ENCODE measurements around the gene GABRR1. TPM values are rescaled to one million over a fixed set of nuclear protein-coding genes. Genes with fewer than 3 reads are reported as not detected.

Gene GABRR1
- total and polyA plus RNA-seq, 8 donors: 0.15 to 0.45 TPM; not detected in 6

DNA sequence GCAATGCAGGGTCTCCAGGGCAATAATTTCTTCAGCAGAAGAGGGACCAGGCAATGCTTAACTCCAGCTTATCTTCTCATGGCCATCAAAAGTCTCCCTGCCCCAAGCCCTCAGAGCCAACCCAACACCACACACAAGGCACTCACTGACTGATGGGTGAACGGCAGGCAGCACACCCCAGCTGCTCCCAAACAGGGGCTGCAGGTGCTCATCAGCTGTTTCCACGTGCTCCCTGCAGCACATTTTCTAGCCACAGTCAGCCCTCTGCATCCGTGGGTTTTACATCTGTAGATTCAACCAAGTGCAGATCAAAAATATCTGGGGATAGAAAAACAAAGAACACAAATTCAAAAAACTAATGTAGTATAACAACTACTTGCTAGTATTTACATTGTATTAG is 4.0 kb upstream of the GABRR1 start:
- Histone ChIP-seq H3K36me3 (no peaks in the 10 kb centered on the region), H3K27me3 (no peaks in the 10 kb centered on the region), H3K4me1 (no peaks in the 10 kb centered on the region), H3K4me3 (no peak overlapping the region), H3K27ac (no peak overlapping the region), H3K9me3 (no peaks in the 10 kb centered on the region)
- no peak for DNase-seq
- 59 to 73% (median 68%) methylated on average over 3 of the region's 3 CpGs for WGBS, 5 donors
- intact Hi-C loops (cut with DNase I; ENCODE audit: low total_unique reads): no loop called here
- TF ChIP-seq POLR2AphosphoS5 (IDR thresholded peaks at IDR 0.05) (no peak), EP300 (IDR thresholded peaks at IDR 0.05) (no peak), POLR2A (IDR thresholded peaks at IDR 0.05) (no peak)
- TF ChIP-seq, protein P1, sequence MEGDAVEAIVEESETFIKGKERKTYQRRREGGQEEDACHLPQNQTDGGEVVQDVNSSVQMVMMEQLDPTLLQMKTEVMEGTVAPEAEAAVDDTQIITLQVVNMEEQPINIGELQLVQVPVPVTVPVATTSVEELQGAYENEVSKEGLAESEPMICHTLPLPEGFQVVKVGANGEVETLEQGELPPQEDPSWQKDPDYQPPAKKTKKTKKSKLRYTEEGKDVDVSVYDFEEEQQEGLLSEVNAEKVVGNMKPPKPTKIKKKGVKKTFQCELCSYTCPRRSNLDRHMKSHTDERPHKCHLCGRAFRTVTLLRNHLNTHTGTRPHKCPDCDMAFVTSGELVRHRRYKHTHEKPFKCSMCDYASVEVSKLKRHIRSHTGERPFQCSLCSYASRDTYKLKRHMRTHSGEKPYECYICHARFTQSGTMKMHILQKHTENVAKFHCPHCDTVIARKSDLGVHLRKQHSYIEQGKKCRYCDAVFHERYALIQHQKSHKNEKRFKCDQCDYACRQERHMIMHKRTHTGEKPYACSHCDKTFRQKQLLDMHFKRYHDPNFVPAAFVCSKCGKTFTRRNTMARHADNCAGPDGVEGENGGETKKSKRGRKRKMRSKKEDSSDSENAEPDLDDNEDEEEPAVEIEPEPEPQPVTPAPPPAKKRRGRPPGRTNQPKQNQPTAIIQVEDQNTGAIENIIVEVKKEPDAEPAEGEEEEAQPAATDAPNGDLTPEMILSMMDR (IDR thresholded peaks at IDR 0.05): no peak

DNA sequence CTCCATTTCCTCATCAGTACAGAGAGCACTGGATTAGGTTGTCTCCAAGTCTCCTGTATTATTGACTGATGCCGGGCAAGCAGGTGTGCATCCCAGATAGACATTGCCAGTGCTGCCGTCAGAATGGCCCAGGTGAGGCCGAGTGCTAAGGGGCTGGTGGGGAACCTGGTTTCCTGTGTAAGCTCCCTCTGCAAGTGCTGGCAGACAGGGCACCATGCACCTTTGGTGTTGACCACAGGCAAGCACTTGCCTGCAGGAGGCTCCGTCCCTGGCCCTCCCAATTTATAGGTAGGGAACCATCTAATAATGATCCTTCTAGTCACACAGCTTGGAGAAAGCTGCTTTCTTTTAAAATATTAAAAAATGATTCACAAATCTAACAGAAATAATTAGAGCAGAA is 747 bp downstream of the GABRR1 start:
- H3K27me3 ChIP-seq: no peaks in the 10 kb centered on the region
- H3K4me3 ChIP-seq: no peak overlapping the region
- DNase-seq: no peak
- no peak overlapping the region for H3K27ac ChIP-seq
- no peak for TF ChIP-seq POLR2A (IDR thresholded peaks at IDR 0.05)
- TF ChIP-seq EP300 (IDR thresholded peaks at IDR 0.05): no peak
- intact Hi-C loops (cut with DNase I; ENCODE audit: low total_unique reads): no loop called here
- no peaks in the 10 kb centered on the region for H3K9me3 ChIP-seq
- no peaks in the 10 kb centered on the region for H3K4me1 ChIP-seq
- no peaks in the 10 kb centered on the region for H3K36me3 ChIP-seq
- WGBS, 5 donors: 70 to 85% (median 71%) methylated on average over 4 of the region's 4 CpGs

DNA sequence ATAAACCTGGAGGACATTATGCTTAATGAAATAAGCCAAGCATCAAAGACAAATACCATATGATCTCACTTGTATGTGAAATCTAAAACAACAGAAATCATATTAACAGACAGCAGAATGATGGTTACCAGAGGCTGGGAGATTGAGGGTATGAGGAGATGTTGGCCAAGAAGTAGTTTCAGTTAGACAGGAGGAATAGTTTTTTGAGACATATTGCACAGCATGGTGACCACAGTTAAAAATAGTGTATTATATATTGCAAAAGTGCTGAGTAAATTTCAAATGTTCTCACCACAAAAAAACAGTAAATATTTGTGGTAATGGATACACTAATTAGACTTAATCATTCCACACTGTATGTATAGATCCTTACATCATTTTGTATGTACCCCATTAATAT is 1.8 kb downstream of the GABRR1 start:
- intact Hi-C loops (cut with DNase I; ENCODE audit: low total_unique reads): no loop called here
- Histone ChIP-seq H3K27ac (no peak overlapping the region), H3K4me3 (no peak overlapping the region), H3K27me3 (no peaks in the 10 kb centered on the region), H3K4me1 (no peaks in the 10 kb centered on the region), H3K36me3 (no peaks in the 10 kb centered on the region), H3K9me3 (no peaks in the 10 kb centered on the region)
- TF ChIP-seq EP300 (IDR thresholded peaks at IDR 0.05) (no peak), POLR2A (IDR thresholded peaks at IDR 0.05) (no peak), POLR2AphosphoS5 (IDR thresholded peaks at IDR 0.05) (no peak)
- TF ChIP-seq, protein P1 (IDR thresholded peaks at IDR 0.05): no peak
- DNase-seq: no peak

DNA sequence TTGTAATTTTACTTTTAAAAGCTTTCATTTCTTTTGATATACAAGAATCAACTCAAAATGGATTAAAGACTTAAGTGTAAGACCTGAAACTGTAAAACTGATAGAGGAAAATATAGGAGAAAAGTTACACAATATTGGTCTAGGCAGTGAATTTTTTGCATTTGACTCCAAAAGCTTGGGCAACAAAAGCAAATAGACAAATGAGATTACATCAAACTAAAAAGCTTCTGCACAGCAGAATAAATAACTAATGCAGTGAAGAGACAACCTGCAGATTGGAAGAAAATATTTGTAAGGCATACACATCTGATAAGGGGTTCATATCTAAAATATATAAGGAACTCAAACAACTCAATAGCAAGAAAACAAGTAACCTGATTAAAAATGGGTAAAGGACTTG is 3.0 kb downstream of the GABRR1 start:
- Histone ChIP-seq H3K4me3 (no peak overlapping the region), H3K27me3 (no peaks in the 10 kb centered on the region), H3K4me1 (no peaks in the 10 kb centered on the region), H3K36me3 (no peaks in the 10 kb centered on the region), H3K27ac (no peak overlapping the region), H3K9me3 (no peaks in the 10 kb centered on the region)
- DNase-seq: no peak
- intact Hi-C loops (cut with DNase I; ENCODE audit: low total_unique reads): no loop called here
- no peak for TF ChIP-seq POLR2A (IDR thresholded peaks at IDR 0.05)

DNA sequence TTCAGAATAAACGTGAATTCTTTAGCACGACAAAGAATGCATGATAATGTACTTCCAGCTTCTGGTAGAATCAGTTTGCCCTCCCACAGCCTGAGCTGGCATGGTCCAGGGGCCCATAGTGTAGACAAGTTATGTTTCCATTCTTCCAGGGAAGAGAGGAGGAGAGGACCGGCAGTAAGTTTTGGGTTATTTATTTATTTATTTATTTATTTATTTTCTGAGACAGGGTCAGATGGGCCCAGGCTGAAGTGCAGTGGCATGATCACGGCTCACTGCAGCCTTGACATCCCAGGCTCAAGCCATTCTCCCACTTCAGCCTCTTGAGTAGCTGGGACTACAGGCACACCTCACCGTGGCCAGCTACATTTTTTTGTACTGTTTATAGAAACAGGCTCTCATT is 4.7 kb downstream of the GABRR1 start:
- 48 to 66% (median 54%) methylated on average over 5 of the region's 5 CpGs for WGBS, 5 donors
- H3K27me3 ChIP-seq: no peaks in the 10 kb centered on the region
- H3K4me3 ChIP-seq: no peak overlapping the region
- intact Hi-C loops (cut with DNase I; ENCODE audit: low total_unique reads): no loop called here
- no peaks in the 10 kb centered on the region for H3K4me1 ChIP-seq
- H3K9me3 ChIP-seq: no peaks in the 10 kb centered on the region
- H3K27ac ChIP-seq: no peak overlapping the region
- no peaks in the 10 kb centered on the region for H3K36me3 ChIP-seq
- DNase-seq: no peak
- TF ChIP-seq, protein P1 (IDR thresholded peaks at IDR 0.05): no peak
- TF ChIP-seq EP300 (IDR thresholded peaks at IDR 0.05) (no peak), POLR2AphosphoS5 (IDR thresholded peaks at IDR 0.05) (no peak), POLR2A (IDR thresholded peaks at IDR 0.05) (no peak)

DNA sequence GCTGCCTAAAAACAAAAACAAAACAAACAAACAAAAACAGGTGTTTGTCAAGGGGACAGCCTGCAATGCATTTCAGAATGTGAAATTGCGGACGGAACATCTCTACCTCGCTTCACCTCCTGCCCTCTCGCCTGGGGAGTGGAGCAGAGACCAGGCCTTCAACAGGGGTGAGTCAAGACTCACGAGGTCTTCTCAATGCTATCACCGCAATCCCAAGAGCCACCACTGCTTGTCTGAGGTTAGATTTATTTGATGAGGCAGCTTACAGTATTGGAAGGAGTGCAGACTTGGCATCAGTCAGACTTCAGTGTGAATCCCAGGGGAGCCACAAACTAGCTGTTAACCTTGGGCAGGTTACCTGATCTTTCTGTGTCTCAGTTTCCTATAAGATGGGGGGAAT is 7.7 kb downstream of the GABRR1 start:
- Histone ChIP-seq H3K9me3 (no peaks in the 10 kb centered on the region), H3K4me3 (no peak overlapping the region), H3K4me1 (no peaks in the 10 kb centered on the region), H3K27ac (no peak overlapping the region), H3K36me3 (no peaks in the 10 kb centered on the region), H3K27me3 (no peaks in the 10 kb centered on the region)
- no peak for DNase-seq
- TF ChIP-seq, protein P1 (IDR thresholded peaks at IDR 0.05): no peak
- TF ChIP-seq EP300 (IDR thresholded peaks at IDR 0.05) (no peak), POLR2A (IDR thresholded peaks at IDR 0.05) (no peak), POLR2AphosphoS5 (IDR thresholded peaks at IDR 0.05) (no peak)
- WGBS, 5 donors: 87 to 94% (median 93%) methylated on average over 6 of the region's 6 CpGs
- intact Hi-C loops (cut with DNase I; ENCODE audit: low total_unique reads): no loop called here

All from stomach (tissue), 9 donors.